GM10266 (cell line): ENCODE measurements around the gene SNX8.
A peak's percentile ranks its signal among the peaks of the same experiment; 100 is the strongest.

ENCODE experiments used
- DNase-seq: peaks from one replicate; pipeline ENCODE4 v3.0.0; 2012; ENCODE audit errors: extremely low spot score
- CTCF ChIP-seq: IDR thresholded peaks from 2 replicates; pipeline ENCODE4 v1.5.1; 2012; ENCODE audit warnings: mild to moderate bottlenecking, low read depth; ENCODE audit not compliant: control insufficient read depth, insufficient read depth; ENCODE audit errors: missing control alignments

Gene SNX8

GRCh38 chr7:2314209-2314955, at the start of gene SNX8:
Gene SNX8, minus strand, starts transcription at chr7:2314441. Its CDS starts 20 bp downstream, at chr7:2314421.
- DNase-seq, result peak; percentile 99
- TF ChIP-seq CTCF, result no peak

GRCh38 chr7:2362385-2363088, 48.3 kb upstream of the SNX8 start:
- no peak for TF ChIP-seq CTCF

GRCh38 chr7:2360796-2361195, 46.6 kb upstream of the SNX8 start:
- no peak for TF ChIP-seq CTCF
- DNase-seq, result no peak

More at GRCh38 chr7:2362385-2363088, 48.3 kb upstream of the SNX8 start:
- DNase-seq, result no peak

- no peak for TF ChIP-seq CTCF
- no peak for DNase-seq
Measured at GRCh38 chr7:2359610-2360009, 45.4 kb upstream of the SNX8 start.

- TF ChIP-seq CTCF, result no peak
- no peak for DNase-seq
Measured at GRCh38 chr7:2358968-2359527, 44.8 kb upstream of the SNX8 start.

- no peak for TF ChIP-seq CTCF
- no peak for DNase-seq
Measured at GRCh38 chr7:2357571-2357970, 43.3 kb upstream of the SNX8 start.

GRCh38 chr7:2357165-2357564, 42.9 kb upstream of the SNX8 start:
- TF ChIP-seq CTCF, result no peak
- DNase-seq, result no peak
